ENCODE measurements around the gene PIM3.

PIM3 gene

GRCh38 chr22:49937758-49938564, 22.6 kb upstream of the PIM3 start:
- no peak overlapping the region for H3K9ac ChIP-seq
- H3K9me3 ChIP-seq (ENCODE audit: control insufficient read depth, low read length) = no peaks in the 10 kb centered on the region
- no peak overlapping the region for H3K4me2 ChIP-seq (ENCODE audit: low read length)
- no peak overlapping the region for H3K4me3 ChIP-seq (ENCODE audit: low read depth, low read length)
- H3K27ac ChIP-seq = peak overlapping the region; percentile 73
- no peaks in the 10 kb centered on the region for H3K36me3 ChIP-seq (ENCODE audit: control insufficient read depth, insufficient read depth, low read length)
- H3K4me1 ChIP-seq = peaks cover 5% of the 10 kb centered on the region
- no peak overlapping the region for H2AFZ ChIP-seq
- no peak for TF ChIP-seq CTCF (IDR thresholded peaks at IDR 0.05)
- H3K27me3 ChIP-seq (ENCODE audit: control insufficient read depth, insufficient read depth, low read length) = no peaks in the 10 kb centered on the region
- no peaks in the 10 kb centered on the region for H3K79me2 ChIP-seq

- Histone ChIP-seq H3K27ac (peak overlapping the region; percentile 51), H3K9me3 (ENCODE audit: control insufficient read depth, low read length) (no peaks in the 10 kb centered on the region), H3K4me1 (peaks cover 5% of the 10 kb centered on the region), H3K9ac (no peak overlapping the region), H3K4me2 (ENCODE audit: low read length) (no peak overlapping the region), H3K4me3 (ENCODE audit: low read depth, low read length) (no peak overlapping the region), H3K27me3 (ENCODE audit: control insufficient read depth, insufficient read depth, low read length) (no peaks in the 10 kb centered on the region), H2AFZ (no peak overlapping the region), H3K36me3 (ENCODE audit: control insufficient read depth, insufficient read depth, low read length) (no peaks in the 10 kb centered on the region), H3K79me2 (no peaks in the 10 kb centered on the region)
- no peak for TF ChIP-seq CTCF (IDR thresholded peaks at IDR 0.05)
Measured at GRCh38 chr22:49938565-49939136, 21.9 kb upstream of the PIM3 start.

DNA sequence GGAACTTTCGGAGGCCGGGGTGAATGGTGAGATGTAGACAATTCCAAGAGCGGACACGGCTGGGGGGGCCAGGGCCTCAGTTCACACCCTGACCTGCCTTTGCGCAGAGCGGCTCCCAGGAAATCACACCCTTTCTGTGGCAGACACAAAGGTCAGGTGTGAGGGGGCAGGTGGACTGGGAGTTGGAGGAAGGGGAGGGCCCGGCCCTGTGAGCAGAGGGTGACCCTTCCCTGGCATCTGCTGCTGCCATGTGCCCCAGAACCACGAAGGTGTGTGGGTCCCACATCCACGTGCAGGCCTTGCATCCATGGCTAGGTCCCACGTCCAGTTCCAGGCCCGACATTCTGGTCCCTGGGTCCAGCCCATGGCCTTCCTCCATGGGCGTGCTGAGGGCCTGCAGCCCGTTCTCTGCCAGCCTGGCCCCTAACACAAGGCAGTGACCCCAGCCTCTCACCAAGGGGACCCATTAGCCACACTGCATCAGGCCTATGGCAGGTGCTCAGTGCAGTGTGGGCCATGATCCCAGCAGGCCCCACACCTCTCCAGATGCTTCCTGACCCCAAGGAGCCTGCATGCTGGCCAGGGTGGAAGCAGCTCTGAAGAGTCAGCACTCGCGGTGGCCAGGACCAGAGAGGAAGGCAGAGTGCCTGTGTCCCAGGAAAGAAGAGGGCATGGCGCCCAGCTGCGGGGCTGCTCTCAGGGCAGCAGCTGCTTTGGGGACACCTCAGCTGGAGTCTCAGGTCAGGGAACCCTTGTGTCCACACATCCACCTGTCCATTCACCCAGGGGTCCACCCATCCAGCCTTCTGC, 18.9 kb upstream of the PIM3 start:
- H3K79me2 ChIP-seq = no peaks in the 10 kb centered on the region
- no peak for TF ChIP-seq CTCF (IDR thresholded peaks at IDR 0.05)
- H2AFZ ChIP-seq = no peak overlapping the region
- no peak overlapping the region for H3K4me2 ChIP-seq (ENCODE audit: low read length)
- H3K4me1 ChIP-seq = peaks cover 2% of the 10 kb centered on the region
- no peak overlapping the region for H3K9ac ChIP-seq
- no peaks in the 10 kb centered on the region for H3K27me3 ChIP-seq (ENCODE audit: control insufficient read depth, insufficient read depth, low read length)
- H3K4me3 ChIP-seq (ENCODE audit: low read depth, low read length) = no peak overlapping the region
- no peaks in the 10 kb centered on the region for H3K36me3 ChIP-seq (ENCODE audit: control insufficient read depth, insufficient read depth, low read length)
- H3K9me3 ChIP-seq (ENCODE audit: control insufficient read depth, low read length) = no peaks in the 10 kb centered on the region
- no peak overlapping the region for H3K27ac ChIP-seq

DNA sequence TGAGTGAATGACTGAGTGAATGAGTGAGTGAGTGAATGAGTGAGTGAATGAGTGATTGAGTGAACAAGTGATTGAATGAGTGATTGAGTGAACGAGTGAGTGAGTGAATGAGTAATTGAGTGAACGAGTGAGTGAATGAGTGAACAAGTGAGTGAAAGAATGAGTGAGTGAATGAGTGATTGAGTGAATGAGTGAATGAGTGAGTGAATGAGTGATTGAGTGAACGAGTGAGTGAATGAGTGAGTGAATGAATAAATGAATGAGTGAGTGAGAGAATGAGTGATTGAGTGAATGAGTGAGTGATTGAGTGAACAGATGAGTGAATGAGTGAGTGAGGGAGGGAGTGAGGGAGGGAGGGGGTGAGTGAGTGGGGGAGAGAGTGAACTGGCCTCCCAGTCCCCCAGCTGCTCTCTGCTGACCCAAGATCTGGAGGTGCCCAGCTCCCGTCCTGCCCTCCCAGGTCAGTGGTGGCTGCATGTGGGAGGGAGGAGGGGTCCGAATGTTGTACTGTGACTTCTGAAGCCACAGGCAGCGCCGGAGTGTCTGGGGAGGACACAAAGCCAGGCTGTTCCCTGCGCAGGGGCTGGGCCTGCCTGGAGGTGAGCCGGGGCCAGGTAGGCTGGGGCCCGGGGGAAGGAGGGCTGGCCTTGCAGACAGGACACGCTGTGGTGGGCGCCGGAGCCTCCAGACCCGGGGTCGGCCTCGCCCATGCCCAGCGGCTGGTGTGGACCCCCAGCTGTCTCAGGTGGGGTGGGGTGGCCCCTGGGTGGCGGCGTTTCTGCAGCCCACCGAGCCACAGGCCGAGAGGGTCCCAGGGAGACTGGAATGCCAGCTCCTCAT, 17.8 kb upstream of the PIM3 start:
- H3K9ac ChIP-seq = no peak overlapping the region
- no peaks in the 10 kb centered on the region for H3K4me1 ChIP-seq
- no peak for TF ChIP-seq CTCF (IDR thresholded peaks at IDR 0.05)
- H2AFZ ChIP-seq = no peak overlapping the region
- H3K27ac ChIP-seq = no peak overlapping the region
- H3K36me3 ChIP-seq (ENCODE audit: control insufficient read depth, insufficient read depth, low read length) = no peaks in the 10 kb centered on the region
- no peaks in the 10 kb centered on the region for H3K9me3 ChIP-seq (ENCODE audit: control insufficient read depth, low read length)
- H3K4me2 ChIP-seq (ENCODE audit: low read length) = no peak overlapping the region
- no peak overlapping the region for H3K4me3 ChIP-seq (ENCODE audit: low read depth, low read length)
- no peaks in the 10 kb centered on the region for H3K27me3 ChIP-seq (ENCODE audit: control insufficient read depth, insufficient read depth, low read length)
- H3K79me2 ChIP-seq = no peaks in the 10 kb centered on the region

Measured in parathyroid adenoma (tissue), 2 donors.